ES-I3 (cell line): ENCODE results near the gene CLTA.

Experiments used
- H3K36me3 ChIP-seq: 2 replicates; pipeline ENCODE4 v1.6.1; 2013; ENCODE audit warnings: mild to moderate bottlenecking, low read length, control low read depth, moderate library complexity; ENCODE audit not compliant: insufficient read depth
- H3K4me1 ChIP-seq: 2 replicates; pipeline ENCODE4 v1.6.1; 2013; ENCODE audit warnings: mild to moderate bottlenecking, control low read depth, low read length; ENCODE audit not compliant: insufficient read depth
- H3K9ac ChIP-seq: 2 replicates; pipeline ENCODE4 v1.6.1; 2013; ENCODE audit warnings: low read depth, mild to moderate bottlenecking, low read length, moderate library complexity
- H3K9me3 ChIP-seq: 2 replicates; pipeline ENCODE4 v1.6.1; 2013; ENCODE audit warnings: mild to moderate bottlenecking, low read length, moderate library complexity; ENCODE audit not compliant: control insufficient read depth, insufficient read depth

CLTA gene, protein sequence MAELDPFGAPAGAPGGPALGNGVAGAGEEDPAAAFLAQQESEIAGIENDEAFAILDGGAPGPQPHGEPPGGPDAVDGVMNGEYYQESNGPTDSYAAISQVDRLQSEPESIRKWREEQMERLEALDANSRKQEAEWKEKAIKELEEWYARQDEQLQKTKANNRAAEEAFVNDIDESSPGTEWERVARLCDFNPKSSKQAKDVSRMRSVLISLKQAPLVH

DNA sequence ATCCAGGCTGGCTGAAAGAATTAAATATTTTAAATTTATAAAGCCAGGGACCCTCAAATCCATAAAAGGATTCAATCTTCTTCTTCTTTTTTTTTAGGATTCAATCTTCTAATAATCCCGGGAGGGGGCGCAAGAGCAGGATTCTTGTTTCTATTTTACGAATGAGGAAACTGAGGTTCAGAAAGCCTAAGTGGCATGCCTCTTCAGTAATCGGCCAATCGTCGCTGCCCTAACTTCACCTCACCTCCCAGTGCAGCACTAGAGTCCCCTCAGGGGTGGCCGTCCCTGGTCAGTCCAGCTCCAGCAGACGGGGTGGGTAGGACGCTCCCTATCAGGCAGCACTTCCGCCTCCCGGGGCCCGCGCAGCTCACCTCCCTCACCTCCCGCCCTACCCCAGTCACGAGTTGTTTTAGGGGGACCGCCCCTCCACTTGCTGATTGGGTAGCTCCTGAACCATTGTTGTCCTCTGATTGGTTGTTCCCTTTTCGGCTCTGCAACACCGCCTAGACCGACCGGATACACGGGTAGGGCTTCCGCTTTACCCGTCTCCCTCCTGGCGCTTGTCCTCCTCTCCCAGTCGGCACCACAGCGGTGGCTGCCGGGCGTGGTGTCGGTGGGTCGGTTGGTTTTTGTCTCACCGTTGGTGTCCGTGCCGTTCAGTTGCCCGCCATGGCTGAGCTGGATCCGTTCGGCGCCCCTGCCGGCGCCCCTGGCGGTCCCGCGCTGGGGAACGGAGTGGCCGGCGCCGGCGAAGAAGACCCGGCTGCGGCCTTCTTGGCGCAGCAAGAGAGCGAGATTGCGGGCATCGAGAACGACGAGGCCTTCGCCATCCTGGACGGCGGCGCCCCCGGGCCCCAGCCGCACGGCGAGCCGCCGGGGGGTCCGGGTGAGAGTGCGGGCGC lies at the start of gene CLTA:
TSS of gene CLTA (plus strand) at position 534 of the 902 bp plus-strand sequence. CDS start at position 670, 136 bp downstream.
- H3K9ac ChIP-seq, result peak within 1 kb of the TSS; percentile 85

DNA sequence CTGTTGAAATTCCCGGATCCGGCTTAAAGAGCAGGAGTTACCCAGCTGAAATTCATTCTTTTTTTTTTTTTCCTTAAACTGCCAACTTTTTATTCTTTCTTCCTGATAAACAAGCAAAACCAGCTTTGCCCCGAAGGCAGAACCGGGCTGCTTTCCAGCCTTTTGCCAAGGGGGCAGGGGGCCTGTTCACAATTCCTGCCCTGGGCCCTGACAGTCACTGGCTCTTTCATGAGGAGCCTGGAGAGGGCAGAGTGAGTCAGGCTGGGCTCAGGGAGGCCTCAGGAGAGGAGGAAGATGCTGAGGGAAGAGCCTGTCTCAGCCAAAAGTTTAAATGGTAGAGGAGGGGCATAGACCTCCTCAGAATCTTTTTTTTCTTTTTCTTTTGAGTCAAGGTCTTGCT lies 49.4 kb upstream of the CLTA start:
- no peak overlapping the region for H3K9ac ChIP-seq
- H3K36me3 ChIP-seq, result no peaks in the 10 kb centered on the region
- no peaks in the 10 kb centered on the region for H3K9me3 ChIP-seq
- peaks cover 5% of the 10 kb centered on the region; the same call in 1 of the 2 replicates for H3K4me1 ChIP-seq

More for the DNA sequence above, at the start of gene CLTA:
- peaks cover 20% of the 10 kb centered on the region for H3K4me1 ChIP-seq
- no peaks in the 10 kb centered on the region for H3K9me3 ChIP-seq
- H3K36me3 ChIP-seq, result no peaks in the 10 kb centered on the region

DNA sequence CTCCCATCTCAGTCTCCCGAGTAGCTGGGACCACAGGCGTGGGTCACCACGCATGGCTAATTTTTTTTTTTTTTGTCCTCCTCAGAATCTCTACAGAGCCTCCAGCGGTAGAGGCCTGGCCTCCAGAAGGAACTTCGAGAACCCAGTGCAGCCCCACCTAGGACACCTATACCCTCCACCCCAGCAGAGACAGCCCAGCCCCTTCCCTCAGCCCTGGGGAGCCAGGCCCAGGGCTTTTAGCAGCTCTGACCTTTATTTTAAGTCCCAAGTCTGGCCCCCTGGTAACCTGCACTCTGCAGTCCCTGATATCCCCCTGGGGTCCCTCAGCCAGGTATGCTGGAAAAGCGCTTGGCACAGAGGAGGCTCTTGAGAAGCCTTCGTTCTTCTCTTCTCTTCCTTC lies 49.0 kb upstream of the CLTA start:
- no peaks in the 10 kb centered on the region for H3K36me3 ChIP-seq
- no peaks in the 10 kb centered on the region for H3K9me3 ChIP-seq
- H3K4me1 ChIP-seq, result peaks cover 5% of the 10 kb centered on the region; the same call in 1 of the 2 replicates
- H3K9ac ChIP-seq, result no peak overlapping the region

DNA sequence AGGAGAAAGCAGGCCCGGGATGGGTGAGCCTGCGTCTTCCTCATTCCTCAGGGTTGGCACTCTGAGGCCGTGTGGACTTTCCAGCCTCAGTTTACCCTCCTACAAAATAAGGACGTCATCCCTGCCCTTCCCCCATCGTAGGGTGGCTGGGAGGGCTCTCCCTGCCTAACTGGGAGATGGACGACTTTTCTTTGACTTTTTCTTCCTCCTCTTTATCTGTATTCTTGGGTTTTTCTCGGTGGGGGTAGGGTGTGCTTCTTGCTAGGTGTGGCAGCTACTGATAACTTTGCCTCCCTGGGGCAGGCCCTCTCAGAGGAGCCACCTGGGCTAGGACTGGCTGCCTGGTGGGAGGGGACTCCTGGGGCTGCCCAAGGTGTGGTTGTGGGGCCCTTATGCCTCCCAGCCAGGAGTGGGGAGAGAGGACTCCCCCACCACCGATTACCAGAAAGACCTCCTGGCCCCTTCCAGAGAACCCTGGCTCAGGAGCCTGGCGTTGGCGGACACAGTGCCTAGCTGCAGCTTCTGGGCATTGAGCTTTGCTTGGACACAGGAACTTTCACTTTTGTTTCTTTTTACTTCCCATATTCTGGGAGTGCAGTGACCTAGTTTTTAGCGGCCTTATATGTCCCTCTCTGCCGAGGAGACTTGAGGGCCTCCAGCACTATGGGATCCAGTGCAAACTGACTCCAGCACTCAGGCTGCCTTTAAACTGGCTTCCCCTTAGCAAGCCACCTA lies 48.0 kb upstream of the CLTA start:
- H3K9ac ChIP-seq, result no peak overlapping the region
- H3K36me3 ChIP-seq, result no peaks in the 10 kb centered on the region

DNA sequence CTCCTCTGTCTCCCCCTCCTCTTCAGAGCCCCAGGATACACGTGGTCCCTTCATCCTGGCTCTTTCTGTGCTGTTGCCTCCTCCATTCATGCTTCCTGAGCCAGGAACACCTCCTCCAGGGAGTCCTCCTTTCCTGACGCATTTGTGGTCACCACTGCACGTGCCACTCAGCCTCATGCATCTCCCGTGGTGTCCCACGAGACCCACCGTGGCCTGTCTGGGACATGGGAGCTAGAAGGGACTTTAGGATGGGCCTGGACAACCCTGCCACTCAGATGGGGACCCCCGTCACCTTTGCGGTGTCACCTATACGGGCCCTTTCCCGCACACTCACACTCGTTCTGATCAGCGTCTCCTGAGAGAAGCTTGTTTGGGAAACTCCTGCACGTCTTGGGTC lies 47.5 kb upstream of the CLTA start:
- H3K9me3 ChIP-seq, result no peaks in the 10 kb centered on the region
- no peaks in the 10 kb centered on the region; the same call in 1 of the 2 replicates for H3K4me1 ChIP-seq
- no peaks in the 10 kb centered on the region for H3K36me3 ChIP-seq
- no peak overlapping the region for H3K9ac ChIP-seq

More for the DNA sequence above, 48.0 kb upstream of the CLTA start:
- Histone ChIP-seq H3K9me3 (no peaks in the 10 kb centered on the region), H3K4me1 (peaks cover under 1% of the 10 kb centered on the region; the same call in 1 of the 2 replicates)

DNA sequence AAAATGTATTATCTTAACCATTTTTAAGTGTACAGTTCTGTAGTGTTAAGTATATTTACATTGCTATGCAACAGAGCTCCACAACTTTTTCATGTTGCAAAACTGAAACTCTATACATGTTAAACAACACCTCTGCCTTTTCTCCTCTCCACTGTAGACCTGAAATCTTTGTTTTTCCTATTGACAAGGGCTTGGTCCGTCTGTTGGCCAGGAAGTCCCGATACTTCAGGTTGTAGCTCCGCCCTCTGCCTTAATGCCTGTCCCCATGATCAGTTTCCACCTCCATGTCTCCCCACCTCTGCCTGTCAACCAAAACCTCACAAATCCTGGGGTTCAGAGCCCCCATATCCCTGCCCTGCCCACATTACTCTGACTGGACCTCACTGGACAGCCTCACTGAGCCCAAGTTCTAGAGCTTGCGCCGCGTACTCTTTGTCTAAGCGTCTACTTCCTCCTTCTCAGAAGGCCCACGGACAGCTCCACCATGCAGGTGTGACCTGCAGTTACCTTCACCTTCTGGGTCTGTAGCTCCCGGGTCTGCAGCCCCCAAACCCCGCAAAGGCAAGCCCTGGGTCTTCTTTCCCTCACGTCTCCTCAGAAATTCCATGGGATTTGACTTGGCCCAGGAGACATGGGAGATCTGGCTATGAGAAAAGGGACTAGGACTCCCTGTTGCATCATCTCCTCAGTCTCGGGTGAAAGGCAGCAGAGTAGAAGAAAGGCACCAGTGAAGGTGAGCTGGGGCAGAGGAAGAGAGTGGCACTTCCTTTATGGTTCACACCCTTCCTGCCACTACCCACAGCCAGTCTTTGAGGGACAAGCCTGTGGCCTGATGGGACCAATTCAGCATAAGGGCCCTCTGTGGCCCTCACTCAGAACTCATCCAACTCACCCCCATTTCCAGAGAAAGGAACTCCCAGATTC lies 46.1 kb upstream of the CLTA start:
- Histone ChIP-seq H3K9me3 (no peaks in the 10 kb centered on the region), H3K9ac (no peak overlapping the region), H3K36me3 (no peaks in the 10 kb centered on the region), H3K4me1 (no peaks in the 10 kb centered on the region; the same call in 1 of the 2 replicates)

DNA sequence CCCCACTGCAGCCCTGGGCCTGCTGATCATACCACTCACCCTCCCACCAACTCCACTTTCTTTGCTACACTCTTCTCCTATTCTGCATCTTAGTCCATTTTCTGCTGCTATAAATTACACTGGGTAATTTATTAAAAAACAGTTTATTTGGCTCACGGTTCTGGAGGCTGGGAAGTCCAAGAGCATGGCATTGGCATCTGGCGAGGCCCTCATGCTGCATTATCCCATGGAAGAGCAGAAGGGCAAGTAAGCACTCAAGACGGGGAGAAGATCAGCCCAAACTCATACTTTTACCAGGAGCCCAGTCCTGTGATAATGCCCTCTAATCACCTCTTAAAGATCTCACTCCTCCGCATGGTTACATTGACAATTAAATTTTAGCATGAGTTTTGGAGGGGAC lies 44.8 kb upstream of the CLTA start:
- H3K4me1 ChIP-seq, result no peaks in the 10 kb centered on the region; the same call in 1 of the 2 replicates
- H3K36me3 ChIP-seq, result no peaks in the 10 kb centered on the region
- H3K9ac ChIP-seq, result no peak overlapping the region
- H3K9me3 ChIP-seq, result no peaks in the 10 kb centered on the region

DNA sequence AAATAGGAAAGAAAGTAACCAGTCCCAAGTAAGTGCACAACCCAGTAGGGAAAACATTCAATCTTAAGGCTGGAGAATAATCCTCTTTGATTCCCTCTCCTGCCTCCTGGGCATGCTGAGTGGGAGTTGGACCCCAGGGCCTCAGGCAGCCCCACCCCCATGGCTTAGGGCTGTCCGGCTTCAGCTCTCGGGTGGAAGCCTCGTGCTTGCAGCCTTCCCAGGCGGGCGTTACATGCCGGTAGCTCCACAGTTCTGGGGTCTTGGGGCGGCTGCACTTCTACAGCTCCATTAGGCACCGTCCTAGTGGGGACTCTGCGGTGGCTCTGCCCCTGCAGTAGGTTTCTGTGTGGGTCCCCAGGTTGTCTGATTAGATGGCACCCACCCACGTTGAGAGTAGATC lies 44.1 kb upstream of the CLTA start:
- Histone ChIP-seq H3K9me3 (no peaks in the 10 kb centered on the region), H3K9ac (no peak overlapping the region), H3K4me1 (no peaks in the 10 kb centered on the region; the same call in 1 of the 2 replicates), H3K36me3 (no peaks in the 10 kb centered on the region)

DNA sequence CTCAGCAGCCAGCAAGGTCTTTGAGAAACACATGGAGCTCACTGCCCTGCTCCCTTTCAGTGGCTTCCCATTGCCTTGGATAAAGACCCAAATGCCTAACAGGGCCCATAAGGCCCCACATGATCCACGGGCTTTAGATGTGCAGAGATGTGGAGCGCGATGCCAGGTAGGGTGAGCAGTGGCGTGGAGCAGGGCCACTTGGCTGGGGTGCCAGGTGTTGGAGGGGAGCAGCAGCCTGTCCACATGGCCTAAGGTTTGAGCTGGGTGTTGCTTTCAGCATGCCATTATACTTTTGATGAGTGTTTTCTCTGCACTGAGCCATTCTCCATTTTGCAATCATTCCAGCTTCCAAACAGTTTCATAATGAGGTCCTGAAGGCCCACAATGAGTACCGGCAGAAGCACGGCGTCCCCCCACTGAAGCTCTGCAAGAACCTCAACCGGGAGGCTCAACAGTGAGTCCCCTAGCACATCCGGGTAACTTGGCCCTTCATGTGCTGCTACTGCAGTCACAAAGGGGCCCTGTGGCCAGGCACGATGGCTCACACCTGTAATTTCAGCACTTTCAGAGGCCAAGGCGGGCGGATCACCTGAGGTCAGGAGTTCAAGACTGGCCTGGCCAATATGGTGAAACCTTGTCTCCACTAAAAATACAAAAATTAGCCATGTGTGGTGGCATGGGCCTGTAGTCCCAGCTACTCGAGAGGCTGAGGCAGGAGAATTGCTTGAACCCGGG lies 43.1 kb upstream of the CLTA start:
- Histone ChIP-seq H3K36me3 (no peaks in the 10 kb centered on the region), H3K9ac (no peak overlapping the region), H3K4me1 (no peaks in the 10 kb centered on the region; the same call in 1 of the 2 replicates), H3K9me3 (no peaks in the 10 kb centered on the region)

DNA sequence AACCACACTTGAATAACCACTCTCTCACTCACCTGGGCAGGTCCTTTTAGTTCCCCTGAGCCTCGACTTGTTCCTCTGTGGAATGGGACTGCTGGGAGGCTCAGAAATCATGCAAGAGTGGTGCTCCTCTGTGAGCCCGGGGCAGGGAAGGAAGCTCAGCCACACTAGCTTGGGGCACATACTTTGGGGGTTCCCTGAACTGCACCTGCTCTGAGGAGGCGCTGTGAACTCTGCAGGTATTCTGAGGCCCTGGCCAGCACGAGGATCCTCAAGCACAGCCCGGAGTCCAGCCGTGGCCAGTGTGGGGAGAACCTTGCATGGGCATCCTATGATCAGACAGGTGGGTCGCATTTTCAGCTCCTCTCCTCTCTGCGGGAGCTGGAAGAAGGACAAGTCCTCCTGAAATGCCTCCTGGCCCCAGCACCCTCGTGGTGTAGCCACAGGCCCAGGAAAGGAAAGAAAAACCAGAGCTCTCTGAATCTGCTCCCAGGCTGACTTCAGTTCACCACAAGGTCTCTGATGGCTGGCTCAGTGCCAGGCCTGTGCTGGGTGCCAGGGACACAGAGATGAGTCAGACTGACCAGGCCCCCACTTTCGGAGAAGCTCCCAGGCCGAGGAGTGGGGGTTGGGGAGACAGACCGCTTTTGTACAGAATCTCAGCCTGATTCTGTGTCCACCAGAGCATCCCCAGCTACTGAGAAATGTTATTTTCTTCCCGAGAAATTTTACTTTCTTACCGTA lies 42.2 kb upstream of the CLTA start:
- Histone ChIP-seq H3K9me3 (no peaks in the 10 kb centered on the region), H3K9ac (no peak overlapping the region), H3K36me3 (no peaks in the 10 kb centered on the region), H3K4me1 (no peaks in the 10 kb centered on the region; the same call in 1 of the 2 replicates)

DNA sequence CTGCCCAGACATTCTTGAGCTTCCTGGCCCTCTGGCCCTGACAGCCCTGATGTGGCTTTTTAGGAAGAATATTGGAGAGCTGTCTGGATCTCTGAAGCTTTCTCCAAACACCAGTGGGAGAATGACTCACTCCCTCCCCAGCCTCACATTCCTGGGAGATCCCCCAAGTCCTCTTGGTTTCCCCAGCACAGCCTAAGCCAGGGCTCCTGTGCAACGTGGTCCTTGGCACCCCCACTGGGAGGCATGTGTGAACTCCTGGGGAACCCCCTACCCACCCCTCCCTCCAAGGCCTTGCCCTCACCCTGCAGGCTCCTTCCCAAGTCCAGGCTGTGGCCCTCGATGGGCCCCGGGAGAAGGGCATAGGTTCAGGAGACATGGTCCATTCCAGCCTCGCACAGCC lies 41.5 kb upstream of the CLTA start:
- no peak overlapping the region for H3K9ac ChIP-seq
- H3K9me3 ChIP-seq, result no peaks in the 10 kb centered on the region
- H3K4me1 ChIP-seq, result no peaks in the 10 kb centered on the region; the same call in 1 of the 2 replicates
- H3K36me3 ChIP-seq, result no peaks in the 10 kb centered on the region

DNA sequence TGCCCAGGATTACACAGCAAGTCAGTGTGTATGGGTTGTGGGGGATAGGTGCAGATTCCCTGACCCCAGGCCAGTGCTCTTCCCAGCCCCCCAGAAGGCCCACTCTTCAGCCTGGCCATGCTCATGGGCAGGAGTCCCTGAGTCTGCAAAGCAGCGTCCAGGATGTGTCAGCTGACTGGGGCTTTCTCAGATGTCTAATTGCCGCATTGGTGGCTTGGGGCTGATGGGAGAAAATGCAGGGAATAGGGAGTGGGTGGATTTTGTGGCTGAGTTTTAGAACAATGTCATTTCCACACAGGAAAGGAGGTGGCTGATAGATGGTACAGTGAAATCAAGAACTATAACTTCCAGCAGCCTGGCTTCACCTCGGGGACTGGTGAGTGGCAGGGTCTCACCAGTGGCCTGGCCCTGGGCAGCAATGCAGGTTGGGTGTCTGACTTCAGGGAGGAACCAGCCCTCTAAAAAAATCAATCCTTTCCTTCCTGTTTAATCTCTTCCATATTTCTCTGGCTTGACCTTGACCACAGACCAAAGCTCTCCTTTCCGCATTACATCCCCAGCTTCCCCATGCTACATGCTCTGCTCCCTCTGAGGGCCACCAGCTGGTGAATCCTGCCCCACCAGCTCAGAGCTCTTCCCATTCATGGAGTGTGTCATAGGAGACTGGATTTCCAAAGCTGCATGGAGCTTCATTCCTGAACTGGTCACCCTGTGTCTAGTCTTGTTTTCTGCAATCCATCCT lies 40.0 kb upstream of the CLTA start:
- Histone ChIP-seq H3K9ac (no peak overlapping the region), H3K36me3 (no peaks in the 10 kb centered on the region), H3K9me3 (no peaks in the 10 kb centered on the region), H3K4me1 (no peaks in the 10 kb centered on the region; the same call in 1 of the 2 replicates)
